GM19468 (cell line): ENCODE data around the gene MYO19.
A peak's percentile ranks its signal among the peaks of the same experiment; 100 is the strongest.

Experiments
- ATAC-seq: cut with Tn5 transposase; IDR thresholded peaks from one replicate; pipeline ENCODE4 v1.9.1; 2021; ENCODE audit warnings: mild to moderate bottlenecking, moderate library complexity, moderate number of reproducible peaks; ENCODE audit not compliant: unreplicated experiment; ENCODE audit errors: extremely low read depth

MYO19 gene

GRCh38 chr17:36534840-36535668, at the start of gene MYO19, which contains the start of gene PIGW:
Gene MYO19 (minus strand): TSS chr17:36534868. CDS start chr17:36532538, 2,330 bp downstream.
Gene PIGW (plus strand): TSS chr17:36534987. CDS start chr17:36537102, 2,115 bp downstream.
- peak; percentile 40 for ATAC-seq

- ATAC-seq = no peak
Measured at GRCh38 chr17:36583787-36584186, 49.1 kb upstream of the MYO19 start.

- ATAC-seq = no peak
Measured at GRCh38 chr17:36578671-36579070, 44.0 kb upstream of the MYO19 start.

- no peak for ATAC-seq
Measured at GRCh38 chr17:36576793-36577192, 42.1 kb upstream of the MYO19 start.

- ATAC-seq = no peak
Measured at GRCh38 chr17:36575028-36575427, 40.4 kb upstream of the MYO19 start.

GRCh38 chr17:36566081-36566480, 31.4 kb upstream of the MYO19 start:
- ATAC-seq = no peak

GRCh38 chr17:36553459-36553858, 18.8 kb upstream of the MYO19 start:
- ATAC-seq = no peak

- ATAC-seq = peak; percentile 12
Measured at GRCh38 chr17:36550491-36551417, 16.1 kb upstream of the MYO19 start.

DNA sequence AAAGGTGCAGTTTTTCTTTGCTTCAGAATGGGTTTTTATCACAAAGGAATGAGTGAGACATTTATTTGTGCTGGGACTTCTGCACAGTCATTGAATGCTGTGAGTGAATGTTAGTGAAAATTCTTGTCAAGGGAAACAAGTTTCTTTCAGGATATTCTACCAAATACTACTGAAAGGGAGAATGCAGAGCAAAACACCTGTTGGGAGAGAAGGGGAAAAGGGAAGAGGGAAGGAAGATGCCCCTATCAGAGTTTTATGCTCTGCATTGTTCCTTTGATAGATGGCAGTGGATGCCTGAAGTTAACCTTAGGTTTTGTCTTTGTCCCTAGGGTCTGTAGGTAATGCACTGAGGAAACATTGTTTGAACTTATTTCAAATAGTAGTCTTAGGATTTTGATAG, 13.1 kb upstream of the MYO19 start:
- ATAC-seq = no peak

- ATAC-seq = no peak
Measured at GRCh38 chr17:36546418-36547093, 11.9 kb upstream of the MYO19 start.

DNA sequence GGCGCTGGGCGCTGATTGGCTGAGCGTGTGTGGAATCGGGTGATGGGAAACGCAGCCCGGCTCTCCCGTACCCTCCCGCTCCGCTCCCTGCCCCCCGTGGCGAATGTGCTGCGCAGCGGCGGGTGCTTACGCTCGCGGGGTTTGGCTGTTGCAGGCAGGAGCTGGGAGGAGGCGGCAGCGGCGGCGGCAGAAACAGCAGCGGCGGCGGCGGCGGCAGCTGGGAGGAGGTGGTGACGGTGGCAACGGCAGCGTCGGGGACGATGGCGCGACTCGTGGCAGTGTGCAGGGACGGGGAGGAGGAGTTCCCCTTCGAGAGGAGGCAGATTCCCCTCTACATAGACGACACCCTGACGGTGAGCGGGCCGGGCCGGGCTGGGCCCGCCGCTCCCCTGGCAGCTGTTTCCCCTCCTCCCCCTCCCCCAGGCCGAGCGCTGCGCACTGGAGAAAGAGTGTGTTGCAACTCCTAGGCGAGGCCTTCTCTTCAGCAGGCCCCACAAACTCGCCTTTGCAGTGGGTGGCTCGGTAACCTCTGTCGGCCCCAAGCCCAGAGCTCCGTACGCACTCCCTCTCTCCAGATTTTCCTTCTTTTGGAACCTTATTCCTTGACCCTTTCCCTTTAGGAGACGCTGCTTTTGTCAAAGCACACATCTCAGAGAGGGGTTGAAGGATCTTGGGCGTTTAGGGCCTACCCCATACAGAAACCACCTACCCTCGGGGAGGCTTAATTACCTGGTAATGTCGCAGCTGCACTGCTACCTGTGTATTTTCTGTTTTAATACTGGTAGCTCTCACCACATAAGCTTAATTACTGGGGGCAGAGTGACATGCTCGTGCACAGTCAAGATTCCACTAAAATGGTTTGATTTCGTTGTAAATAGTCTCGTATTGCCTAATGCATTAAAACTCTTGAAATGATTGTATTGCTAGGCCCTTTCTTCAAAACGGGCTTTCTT, 11.1 kb upstream of the MYO19 start:
- ATAC-seq = peak; percentile 58

GRCh38 chr17:36545077-36545464, 10.4 kb upstream of the MYO19 start:
- ATAC-seq = no peak

GRCh38 chr17:36544307-36545076, 9.8 kb upstream of the MYO19 start, which contains the start of gene GGNBP2:
Gene GGNBP2 (plus strand): TSS chr17:36544919. CDS start chr17:36545725, 806 bp downstream.
- peak; percentile 34 for ATAC-seq

DNA sequence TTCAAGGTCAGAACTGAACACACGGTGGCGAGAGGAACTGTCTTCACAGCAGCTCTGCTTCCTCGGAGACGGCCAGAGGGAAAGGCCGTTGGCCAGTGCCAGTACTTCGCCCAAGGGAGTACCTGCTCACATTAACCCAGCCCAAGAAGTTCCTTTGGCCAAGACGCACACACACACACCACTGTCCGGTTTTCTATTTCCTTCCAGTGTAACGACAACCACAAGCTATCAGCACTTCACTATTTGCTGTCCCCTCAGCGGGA, 9.3 kb upstream of the MYO19 start:
- ATAC-seq = no peak

DNA sequence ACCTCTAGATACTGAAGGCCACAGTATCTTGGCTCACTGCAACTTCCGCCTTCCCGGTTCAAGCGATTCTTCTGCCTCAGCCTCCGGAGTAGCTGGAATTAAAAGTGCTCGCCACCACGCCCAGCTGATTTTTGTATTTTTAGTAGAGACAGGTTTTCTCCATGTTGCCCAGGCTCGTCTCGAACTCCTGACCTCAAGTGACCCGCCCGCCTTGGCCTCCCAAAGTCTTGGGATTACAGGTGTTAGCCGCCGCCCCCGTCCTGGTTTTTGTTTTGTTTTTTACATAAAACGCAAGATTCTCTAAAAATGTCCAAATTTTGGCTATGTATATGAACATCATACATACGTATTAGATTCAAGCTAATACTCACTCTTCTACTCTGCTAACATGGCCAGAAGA, 8.1 kb upstream of the MYO19 start:
- no peak for ATAC-seq

- ATAC-seq = no peak
Measured at GRCh38 chr17:36540696-36541095, 6.0 kb upstream of the MYO19 start.

- ATAC-seq = no peak
Measured at GRCh38 chr17:36535669-36536081, 1.0 kb upstream of the MYO19 start.

GRCh38 chr17:36533935-36534839, 481 bp downstream of the MYO19 start:
- ATAC-seq = no peak
